BE2C (cell line): ENCODE data around the gene CLN6.

Experiments used
- DNase-seq: peaks from one replicate; pipeline ENCODE4 v3.0.0-alpha.2; 2020
- H3K27me3 ChIP-seq: fragments of 250-450 bp; sonication (Bioruptor Pico); 2 replicates; pipeline ENCODE4 v1.5.1; 2020; ENCODE audit warnings: mild to moderate bottlenecking
- H3K36me3 ChIP-seq: fragments of 250-450 bp; sonication (Bioruptor Pico); 2 replicates; pipeline ENCODE4 v1.5.1; 2020; ENCODE audit warnings: mild to moderate bottlenecking
- H3K4me1 ChIP-seq: fragments of 250-450 bp; sonication (Bioruptor Pico); 2 replicates; pipeline ENCODE4 v1.5.1; 2020
- H3K4me3 ChIP-seq: 2 replicates; pipeline ENCODE4 v1.5.1; 2011; ENCODE audit warnings: low read depth, low read length
- H3K9me3 ChIP-seq: fragments of 250-450 bp; sonication (Bioruptor Pico); 2 replicates; pipeline ENCODE4 v1.5.1; 2020
- TF ChIP-seq, protein P1 (sequence below): IDR thresholded peaks from 2 replicates; pipeline ENCODE4 v1.5.1; 2012; ENCODE audit warnings: mild to moderate bottlenecking, low read depth, low read length

CLN6 gene

DNA sequence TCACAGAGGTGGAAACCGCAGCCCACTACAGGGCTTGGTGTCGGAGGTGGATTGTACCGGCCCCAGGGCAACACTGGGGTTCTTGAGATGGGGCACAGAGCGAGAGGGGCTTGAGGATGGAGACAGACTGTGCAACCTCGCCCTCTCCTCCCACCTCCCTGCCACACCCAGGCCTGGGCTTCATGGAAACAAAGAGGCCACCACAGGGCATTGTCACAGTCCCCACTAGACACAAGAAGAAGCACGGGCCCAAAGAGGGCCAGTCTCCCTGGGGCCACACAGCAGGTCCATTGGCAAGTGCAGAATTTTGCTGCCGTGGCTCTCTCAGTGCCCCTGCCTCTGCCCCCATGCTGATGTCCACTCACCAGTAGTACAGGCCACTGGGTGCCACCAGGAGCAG lies 20.3 kb downstream of the CLN6 start:
- DNase-seq, result no peak
- no peak overlapping the region for H3K4me3 ChIP-seq
- TF ChIP-seq, protein P1, sequence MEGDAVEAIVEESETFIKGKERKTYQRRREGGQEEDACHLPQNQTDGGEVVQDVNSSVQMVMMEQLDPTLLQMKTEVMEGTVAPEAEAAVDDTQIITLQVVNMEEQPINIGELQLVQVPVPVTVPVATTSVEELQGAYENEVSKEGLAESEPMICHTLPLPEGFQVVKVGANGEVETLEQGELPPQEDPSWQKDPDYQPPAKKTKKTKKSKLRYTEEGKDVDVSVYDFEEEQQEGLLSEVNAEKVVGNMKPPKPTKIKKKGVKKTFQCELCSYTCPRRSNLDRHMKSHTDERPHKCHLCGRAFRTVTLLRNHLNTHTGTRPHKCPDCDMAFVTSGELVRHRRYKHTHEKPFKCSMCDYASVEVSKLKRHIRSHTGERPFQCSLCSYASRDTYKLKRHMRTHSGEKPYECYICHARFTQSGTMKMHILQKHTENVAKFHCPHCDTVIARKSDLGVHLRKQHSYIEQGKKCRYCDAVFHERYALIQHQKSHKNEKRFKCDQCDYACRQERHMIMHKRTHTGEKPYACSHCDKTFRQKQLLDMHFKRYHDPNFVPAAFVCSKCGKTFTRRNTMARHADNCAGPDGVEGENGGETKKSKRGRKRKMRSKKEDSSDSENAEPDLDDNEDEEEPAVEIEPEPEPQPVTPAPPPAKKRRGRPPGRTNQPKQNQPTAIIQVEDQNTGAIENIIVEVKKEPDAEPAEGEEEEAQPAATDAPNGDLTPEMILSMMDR, result no peak
- peaks cover 58% of the 10 kb centered on the region for H3K36me3 ChIP-seq
- no peaks in the 10 kb centered on the region for H3K9me3 ChIP-seq
- no peaks in the 10 kb centered on the region for H3K27me3 ChIP-seq
- no peaks in the 10 kb centered on the region for H3K4me1 ChIP-seq

DNA sequence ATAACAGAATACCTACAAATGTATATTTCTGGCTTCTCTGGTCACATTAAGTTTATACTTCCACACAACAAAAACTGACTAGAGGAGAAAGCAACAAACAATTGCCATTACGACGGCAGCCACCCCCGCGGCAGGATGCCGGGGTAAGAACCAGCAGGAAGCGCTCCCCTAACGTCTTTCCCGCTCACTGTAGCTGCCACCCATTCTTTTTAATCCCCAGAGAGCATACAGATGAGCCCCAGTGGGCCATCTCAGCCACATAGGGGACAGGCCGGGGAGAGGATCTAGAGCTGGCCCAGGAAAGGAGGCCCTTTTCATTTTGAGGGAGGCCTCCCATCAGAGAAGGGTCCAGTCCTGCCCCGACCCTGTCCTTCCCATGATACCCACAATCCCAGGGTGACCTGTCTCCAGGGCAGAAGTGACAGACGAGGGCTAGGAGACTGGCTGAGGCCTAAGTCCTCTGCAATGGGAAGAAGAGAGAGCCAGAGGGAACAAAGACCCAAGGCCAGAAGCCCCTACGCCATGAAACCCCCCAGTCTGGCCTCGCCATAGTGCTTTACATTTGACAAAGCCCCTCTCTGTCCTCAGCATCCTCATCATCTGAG lies 20.8 kb downstream of the CLN6 start:
- Histone ChIP-seq H3K4me1 (no peaks in the 10 kb centered on the region), H3K27me3 (no peaks in the 10 kb centered on the region), H3K4me3 (no peak overlapping the region), H3K36me3 (peaks cover 55% of the 10 kb centered on the region), H3K9me3 (no peaks in the 10 kb centered on the region)
- TF ChIP-seq, protein P1, result no peak
- no peak for DNase-seq

- Histone ChIP-seq H3K27me3 (no peaks in the 10 kb centered on the region), H3K36me3 (peaks cover 52% of the 10 kb centered on the region), H3K4me3 (no peak overlapping the region), H3K9me3 (no peaks in the 10 kb centered on the region), H3K4me1 (no peaks in the 10 kb centered on the region)
- DNase-seq, result no peak
- TF ChIP-seq, protein P1, result no peak
Observed at GRCh38 chr15:68208136-68208535, 21.4 kb downstream of the CLN6 start.

DNA sequence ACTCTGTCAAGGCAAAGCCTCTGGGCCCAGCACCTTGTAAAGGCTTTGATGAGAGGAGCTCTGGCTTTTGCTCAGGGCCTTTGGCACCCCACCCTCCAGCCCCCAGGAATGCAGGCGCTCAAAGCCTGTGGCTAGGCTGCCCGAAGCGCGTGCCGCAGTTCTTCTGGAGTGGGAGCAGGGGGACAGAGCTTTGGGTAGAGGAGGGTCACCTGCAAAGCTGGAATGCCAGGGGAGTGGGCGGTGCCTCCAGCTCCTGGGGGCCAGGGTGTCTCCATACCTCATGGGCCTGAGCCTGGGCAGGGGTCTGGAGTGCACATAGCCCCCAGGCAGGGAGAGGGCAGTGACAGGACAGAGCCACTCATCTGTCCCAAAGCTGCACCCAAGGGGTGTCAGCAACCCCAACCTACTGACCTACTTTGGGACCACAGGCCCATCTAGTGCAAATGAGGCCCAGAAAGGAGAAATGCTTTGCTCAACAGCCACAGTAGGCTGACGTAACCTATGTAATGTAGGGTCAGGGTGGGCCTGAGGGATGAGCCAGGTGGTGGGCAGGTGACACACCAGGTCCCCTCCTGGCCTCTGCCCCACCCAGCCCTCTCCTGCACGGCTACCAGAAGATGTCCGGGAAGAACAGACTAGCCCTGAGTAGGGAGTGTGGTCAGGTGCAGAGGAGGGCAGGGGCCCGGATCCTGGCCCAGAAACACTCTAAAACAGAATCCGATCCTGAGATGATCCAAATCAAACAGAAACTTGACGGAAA lies 22.2 kb downstream of the CLN6 start:
- TF ChIP-seq, protein P1, result no peak
- Histone ChIP-seq H3K9me3 (no peaks in the 10 kb centered on the region), H3K36me3 (peaks cover 50% of the 10 kb centered on the region), H3K4me1 (no peaks in the 10 kb centered on the region), H3K27me3 (no peaks in the 10 kb centered on the region), H3K4me3 (no peak overlapping the region)
- no peak for DNase-seq

- H3K4me3 ChIP-seq, result no peak overlapping the region
- no peaks in the 10 kb centered on the region; the same call in 1 of the 2 replicates for H3K4me1 ChIP-seq
- no peaks in the 10 kb centered on the region for H3K27me3 ChIP-seq
- DNase-seq, result no peak
- H3K36me3 ChIP-seq, result peaks cover 43% of the 10 kb centered on the region
- TF ChIP-seq, protein P1, result no peak
- no peaks in the 10 kb centered on the region for H3K9me3 ChIP-seq
Observed at GRCh38 chr15:68206711-68207151, 22.8 kb downstream of the CLN6 start.

DNA sequence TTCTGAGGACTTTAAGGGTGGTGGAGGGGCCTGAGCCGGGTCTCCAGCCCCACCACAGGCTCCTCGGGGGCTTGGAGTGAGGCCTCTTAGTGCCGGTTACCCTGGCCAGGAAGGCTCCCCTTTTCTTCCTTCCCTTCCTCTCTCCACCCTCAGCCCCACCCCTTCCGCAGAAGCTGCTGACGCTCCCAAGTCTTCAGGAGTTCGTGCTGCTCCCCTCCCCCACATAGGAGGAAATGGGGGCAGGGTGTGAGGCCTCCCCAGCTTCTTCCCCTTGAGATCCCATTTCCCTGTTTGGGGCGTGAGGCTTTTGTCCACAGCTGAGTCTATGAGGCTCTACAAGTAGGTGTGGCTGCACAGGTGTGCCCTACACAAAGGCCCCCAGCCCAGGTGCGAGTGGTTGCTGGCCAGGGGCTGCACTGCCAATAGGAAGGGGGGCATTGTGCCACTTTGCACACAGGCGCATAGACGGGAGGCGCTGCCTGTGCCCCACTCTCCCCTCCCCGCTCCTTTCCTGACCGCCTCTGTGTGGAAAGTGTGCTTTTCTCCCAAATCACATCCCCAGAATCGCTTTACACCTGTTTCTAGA lies 23.5 kb downstream of the CLN6 start:
- peaks cover 41% of the 10 kb centered on the region for H3K36me3 ChIP-seq
- no peak for DNase-seq
- H3K4me3 ChIP-seq, result no peak overlapping the region
- H3K9me3 ChIP-seq, result no peaks in the 10 kb centered on the region
- no peaks in the 10 kb centered on the region; the same call in 1 of the 2 replicates for H3K4me1 ChIP-seq
- no peaks in the 10 kb centered on the region for H3K27me3 ChIP-seq
- TF ChIP-seq, protein P1, result no peak
